GM12864 (cell line): ENCODE data around the gene ARHGEF10L.

Experiments used
- DNase-seq: peaks from one replicate; pipeline ENCODE4 v3.0.0-alpha.2; 2011; ENCODE audit warnings: low read depth
- H3K4me3 ChIP-seq: 2 replicates; pipeline ENCODE4 v1.5.1; 2011; ENCODE audit warnings: mild to moderate bottlenecking, low read depth, low read length, control low read depth
- CTCF ChIP-seq: IDR thresholded peaks from 2 replicates; pipeline ENCODE4 v1.5.1; 2011; ENCODE audit warnings: low read depth, mild to moderate bottlenecking, moderate library complexity, low read length, control low read depth, inconsistent platforms; ENCODE audit errors: missing control alignments

ARHGEF10L gene

GRCh38 chr1:17558541-17558940 is 19.0 kb downstream of the ARHGEF10L start:
- DNase-seq, result no peak
- TF ChIP-seq CTCF, result no peak
- H3K4me3 ChIP-seq, result no peak overlapping the region

- no peak for DNase-seq
- H3K4me3 ChIP-seq, result no peak overlapping the region
- TF ChIP-seq CTCF, result no peak
These were observed 19.6 kb downstream of the ARHGEF10L start for GRCh38 chr1:17558954-17559614.

- DNase-seq, result no peak
- no peak for TF ChIP-seq CTCF
- no peak overlapping the region for H3K4me3 ChIP-seq
These were observed 20.3 kb downstream of the ARHGEF10L start for GRCh38 chr1:17559615-17560419.

- DNase-seq, result no peak
- no peak for TF ChIP-seq CTCF
- H3K4me3 ChIP-seq, result no peak overlapping the region
These were observed 21.7 kb downstream of the ARHGEF10L start for GRCh38 chr1:17561247-17561548.

- no peak overlapping the region for H3K4me3 ChIP-seq
- no peak for TF ChIP-seq CTCF
- no peak for DNase-seq
These were observed 22.1 kb downstream of the ARHGEF10L start for GRCh38 chr1:17561561-17561985.

- TF ChIP-seq CTCF, result no peak
- no peak for DNase-seq
- H3K4me3 ChIP-seq, result no peak overlapping the region
These were observed 22.9 kb downstream of the ARHGEF10L start for GRCh38 chr1:17562375-17562774.
